ENCODE measurements around the gene ZNF485. TPM values are rescaled to one million over a fixed set of nuclear protein-coding genes. Genes with fewer than 3 reads are reported as not detected.
A peak's percentile ranks its signal among the peaks of the same experiment; 100 is the strongest.
"Not testable (repeated sequence)": the region's sequence is repeated elsewhere in the genome, so short reads cannot be mapped to it uniquely, and the experiment has no call there.

ZNF485 gene
- polyA plus RNA-seq, 4 donors, result 4.4 to 5.3 (median 4.7) TPM

GRCh38 chr10:43601576-43601975 lies 4.7 kb upstream of the ZNF485 start:
- not testable (repeated sequence) for DNase-seq (ENCODE audit: low read depth in 4 of 4, low spot score in 3 of 4)

GRCh38 chr10:43605850-43606322 lies 352 bp upstream of the ZNF485 start:
- DNase-seq (ENCODE audit: low read depth in 4 of 4, low spot score in 3 of 4), result no peak

GRCh38 chr10:43607199-43607573 lies 948 bp downstream of the ZNF485 start:
- no peak for DNase-seq (ENCODE audit: low read depth in 4 of 4, low spot score in 3 of 4)

GRCh38 chr10:43610636-43611035 lies 4.4 kb downstream of the ZNF485 start:
- DNase-seq (ENCODE audit: low read depth in 4 of 4, low spot score in 3 of 4), result no peak

- DNase-seq (ENCODE audit: low read depth in 4 of 4, low spot score in 3 of 4), result no peak
These were observed 10.6 kb downstream of the ZNF485 start for GRCh38 chr10:43616697-43617370.

GRCh38 chr10:43619368-43619767 lies 13.1 kb downstream of the ZNF485 start:
- no peak for DNase-seq (ENCODE audit: low read depth in 4 of 4, low spot score in 3 of 4)

GRCh38 chr10:43622038-43622437 lies 15.8 kb downstream of the ZNF485 start:
- no peak for DNase-seq (ENCODE audit: low read depth in 4 of 4, low spot score in 3 of 4)

- no peak for DNase-seq (ENCODE audit: low read depth in 4 of 4, low spot score in 3 of 4)
These were observed 17.1 kb downstream of the ZNF485 start for GRCh38 chr10:43623351-43623750.

- DNase-seq (ENCODE audit: low read depth in 4 of 4, low spot score in 3 of 4), result no peak
These were observed 21.7 kb downstream of the ZNF485 start for GRCh38 chr10:43627942-43628341.

GRCh38 chr10:43628956-43629355 lies 22.7 kb downstream of the ZNF485 start:
- no peak for DNase-seq (ENCODE audit: low read depth in 4 of 4, low spot score in 3 of 4)

- not testable (repeated sequence) for DNase-seq (ENCODE audit: low read depth in 4 of 4, low spot score in 3 of 4)
These were observed 29.6 kb downstream of the ZNF485 start for GRCh38 chr10:43635816-43636215.

- no peak for DNase-seq (ENCODE audit: low read depth in 4 of 4, low spot score in 3 of 4)
These were observed 34.4 kb downstream of the ZNF485 start for GRCh38 chr10:43640603-43641002.

GRCh38 chr10:43644252-43644651 lies 38.0 kb downstream of the ZNF485 start:
- no peak for DNase-seq (ENCODE audit: low read depth in 4 of 4, low spot score in 3 of 4)

GRCh38 chr10:43645866-43646265 lies 39.6 kb downstream of the ZNF485 start:
- DNase-seq (ENCODE audit: low read depth in 4 of 4, low spot score in 3 of 4), result no peak

- DNase-seq (ENCODE audit: low read depth in 4 of 4, low spot score in 3 of 4), result no peak
These were observed 41.3 kb downstream of the ZNF485 start for GRCh38 chr10:43647576-43647975.

GRCh38 chr10:43648095-43648397 lies 41.8 kb downstream of the ZNF485 start:
- DNase-seq (ENCODE audit: low read depth in 4 of 4, low spot score in 3 of 4), result no peak

GRCh38 chr10:43648398-43649184 lies 42.4 kb downstream of the ZNF485 start, which contains the start of gene ZNF32:
Gene ZNF32 (minus strand): TSS chr10:43648881. CDS start chr10:43646133, 2,748 bp downstream.
- DNase-seq (ENCODE audit: low read depth in 4 of 4, low spot score in 3 of 4), result peak; percentile 68 to 80 (median 75)

GRCh38 chr10:43649185-43649523 lies 42.9 kb downstream of the ZNF485 start:
- DNase-seq (ENCODE audit: low read depth in 4 of 4, low spot score in 3 of 4), result peak in 1 of 4 donors; percentile 24

GRCh38 chr10:43653746-43654145 lies 47.5 kb downstream of the ZNF485 start:
- DNase-seq (ENCODE audit: low read depth in 4 of 4, low spot score in 3 of 4), result no peak

- DNase-seq (ENCODE audit: low read depth in 4 of 4, low spot score in 3 of 4), result no peak
These were observed 49.1 kb downstream of the ZNF485 start for GRCh38 chr10:43655311-43655710.

- DNase-seq (ENCODE audit: low read depth in 4 of 4, low spot score in 3 of 4), result no peak
These were observed 52.0 kb downstream of the ZNF485 start for GRCh38 chr10:43658227-43658626.

GRCh38 chr10:43665054-43665453 lies 58.8 kb downstream of the ZNF485 start:
- DNase-seq (ENCODE audit: low read depth in 4 of 4, low spot score in 3 of 4), result no peak
